Rectal smooth muscle tissue (tissue), 1 donor: ENCODE measurements around the gene PROX1.
A peak's percentile ranks its signal among the peaks of the same experiment; 100 is the strongest.

Experiments
- H3K27ac ChIP-seq: one replicate; pipeline ENCODE4 v1.7.0; 2013; ENCODE audit warnings: low read depth, low read length, inconsistent platforms
- H3K27me3 ChIP-seq: one replicate; pipeline ENCODE4 v1.7.0; 2013; ENCODE audit warnings: low read length; ENCODE audit not compliant: control insufficient read depth, insufficient read depth
- H3K36me3 ChIP-seq: one replicate; pipeline ENCODE4 v1.7.0; 2013; ENCODE audit warnings: low read length; ENCODE audit not compliant: control insufficient read depth, insufficient read depth
- H3K4me1 ChIP-seq: one replicate; pipeline ENCODE4 v1.7.0; 2013; ENCODE audit warnings: low read length; ENCODE audit not compliant: control insufficient read depth, insufficient read depth
- H3K4me3 ChIP-seq: one replicate; pipeline ENCODE4 v1.7.0; 2013; ENCODE audit warnings: low read length
- H3K9ac ChIP-seq: one replicate; pipeline ENCODE4 v1.7.0; 2013; ENCODE audit warnings: low read length

The PROX1 gene

DNA sequence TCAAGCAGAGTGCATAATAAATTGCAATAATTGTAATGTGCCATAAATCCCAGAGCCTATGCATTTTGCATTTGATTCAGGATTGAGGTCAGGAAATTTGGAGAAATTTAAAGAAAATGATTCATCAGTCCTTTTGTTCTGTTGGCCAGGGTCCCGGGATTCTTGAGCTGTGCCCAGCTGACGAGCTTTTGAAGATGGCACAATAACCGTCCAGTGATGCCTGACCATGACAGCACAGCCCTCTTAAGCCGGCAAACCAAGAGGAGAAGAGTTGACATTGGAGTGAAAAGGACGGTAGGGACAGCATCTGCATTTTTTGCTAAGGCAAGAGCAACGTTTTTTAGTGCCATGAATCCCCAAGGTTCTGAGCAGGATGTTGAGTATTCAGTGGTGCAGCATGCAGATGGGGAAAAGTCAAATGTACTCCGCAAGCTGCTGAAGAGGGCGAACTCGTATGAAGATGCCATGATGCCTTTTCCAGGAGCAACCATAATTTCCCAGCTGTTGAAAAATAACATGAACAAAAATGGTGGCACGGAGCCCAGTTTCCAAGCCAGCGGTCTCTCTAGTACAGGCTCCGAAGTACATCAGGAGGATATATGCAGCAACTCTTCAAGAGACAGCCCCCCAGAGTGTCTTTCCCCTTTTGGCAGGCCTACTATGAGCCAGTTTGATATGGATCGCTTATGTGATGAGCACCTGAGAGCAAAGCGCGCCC, 8.7 kb downstream of the PROX1 start:
- Histone ChIP-seq H3K36me3 (no peaks in the 10 kb centered on the region), H3K4me1 (no peaks in the 10 kb centered on the region), H3K27ac (no peak overlapping the region), H3K27me3 (no peaks in the 10 kb centered on the region), H3K4me3 (peak overlapping the region; percentile 1), H3K9ac (no peak overlapping the region)

DNA sequence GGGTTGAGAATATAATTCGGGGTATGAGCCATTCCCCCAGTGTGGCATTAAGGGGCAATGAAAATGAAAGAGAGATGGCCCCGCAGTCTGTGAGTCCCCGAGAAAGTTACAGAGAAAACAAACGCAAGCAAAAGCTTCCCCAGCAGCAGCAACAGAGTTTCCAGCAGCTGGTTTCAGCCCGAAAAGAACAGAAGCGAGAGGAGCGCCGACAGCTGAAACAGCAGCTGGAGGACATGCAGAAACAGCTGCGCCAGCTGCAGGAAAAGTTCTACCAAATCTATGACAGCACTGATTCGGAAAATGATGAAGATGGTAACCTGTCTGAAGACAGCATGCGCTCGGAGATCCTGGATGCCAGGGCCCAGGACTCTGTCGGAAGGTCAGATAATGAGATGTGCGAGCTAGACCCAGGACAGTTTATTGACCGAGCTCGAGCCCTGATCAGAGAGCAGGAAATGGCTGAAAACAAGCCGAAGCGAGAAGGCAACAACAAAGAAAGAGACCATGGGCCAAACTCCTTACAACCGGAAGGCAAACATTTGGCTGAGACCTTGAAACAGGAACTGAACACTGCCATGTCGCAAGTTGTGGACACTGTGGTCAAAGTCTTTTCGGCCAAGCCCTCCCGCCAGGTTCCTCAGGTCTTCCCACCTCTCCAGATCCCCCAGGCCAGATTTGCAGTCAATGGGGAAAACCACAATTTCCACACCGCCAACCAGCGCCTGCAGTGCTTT, 9.4 kb downstream of the PROX1 start:
- peak overlapping the region; percentile 1 for H3K4me3 ChIP-seq
- no peaks in the 10 kb centered on the region for H3K27me3 ChIP-seq
- H3K36me3 ChIP-seq, result no peaks in the 10 kb centered on the region
- H3K9ac ChIP-seq, result no peak overlapping the region
- H3K4me1 ChIP-seq, result peaks cover 2% of the 10 kb centered on the region
- no peak overlapping the region for H3K27ac ChIP-seq

DNA sequence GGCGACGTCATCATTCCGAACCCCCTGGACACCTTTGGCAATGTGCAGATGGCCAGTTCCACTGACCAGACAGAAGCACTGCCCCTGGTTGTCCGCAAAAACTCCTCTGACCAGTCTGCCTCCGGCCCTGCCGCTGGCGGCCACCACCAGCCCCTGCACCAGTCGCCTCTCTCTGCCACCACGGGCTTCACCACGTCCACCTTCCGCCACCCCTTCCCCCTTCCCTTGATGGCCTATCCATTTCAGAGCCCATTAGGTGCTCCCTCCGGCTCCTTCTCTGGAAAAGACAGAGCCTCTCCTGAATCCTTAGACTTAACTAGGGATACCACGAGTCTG, 10.0 kb downstream of the PROX1 start:
- H3K27me3 ChIP-seq, result no peaks in the 10 kb centered on the region
- no peak overlapping the region for H3K9ac ChIP-seq
- H3K4me3 ChIP-seq, result no peak overlapping the region
- no peaks in the 10 kb centered on the region for H3K36me3 ChIP-seq
- peaks cover 3% of the 10 kb centered on the region for H3K4me1 ChIP-seq
- no peak overlapping the region for H3K27ac ChIP-seq

DNA sequence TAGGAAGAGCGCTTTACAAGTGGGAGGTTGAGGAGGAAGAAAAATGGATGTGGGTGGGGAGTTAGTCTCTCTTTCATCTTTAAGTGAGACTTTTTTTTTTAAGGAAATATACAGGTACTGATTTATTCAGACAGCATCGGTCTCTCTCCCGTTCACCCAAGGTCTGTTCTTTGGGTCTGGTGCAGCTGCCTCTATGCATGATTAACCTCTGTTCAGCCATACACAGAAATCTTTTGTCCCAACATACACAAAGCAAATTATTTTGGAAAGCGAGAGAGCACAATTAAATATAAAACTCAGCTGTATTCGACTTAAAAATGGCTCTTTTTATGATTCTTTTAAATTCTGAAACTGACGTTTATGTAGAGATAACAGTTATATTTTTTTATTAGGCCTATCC, 11.0 kb downstream of the PROX1 start:
- no peak overlapping the region for H3K4me3 ChIP-seq
- no peaks in the 10 kb centered on the region for H3K27me3 ChIP-seq
- H3K4me1 ChIP-seq, result peaks cover 5% of the 10 kb centered on the region
- no peaks in the 10 kb centered on the region for H3K36me3 ChIP-seq
- H3K27ac ChIP-seq, result no peak overlapping the region
- no peak overlapping the region for H3K9ac ChIP-seq

DNA sequence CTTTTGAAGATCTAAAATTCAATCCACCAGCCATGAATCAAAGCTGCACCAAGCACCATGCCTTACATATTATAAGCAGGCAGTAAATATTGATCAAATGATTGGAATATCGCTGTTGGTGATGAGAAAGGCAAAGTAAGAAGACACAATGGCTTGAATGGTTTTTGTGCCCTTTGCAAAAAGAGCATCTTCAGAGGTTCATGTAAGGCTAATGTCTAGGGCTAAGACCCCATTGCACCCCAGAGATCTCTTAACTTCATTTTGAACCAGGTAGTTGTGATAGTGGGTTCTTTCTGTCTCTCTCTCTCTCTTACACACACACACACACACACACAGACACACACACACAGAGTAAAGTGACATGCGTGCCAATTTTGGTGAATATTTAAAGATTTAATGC, 12.0 kb downstream of the PROX1 start:
- Histone ChIP-seq H3K36me3 (no peaks in the 10 kb centered on the region), H3K27me3 (no peaks in the 10 kb centered on the region), H3K27ac (no peak overlapping the region), H3K4me3 (no peak overlapping the region), H3K9ac (no peak overlapping the region), H3K4me1 (peaks cover 5% of the 10 kb centered on the region)

DNA sequence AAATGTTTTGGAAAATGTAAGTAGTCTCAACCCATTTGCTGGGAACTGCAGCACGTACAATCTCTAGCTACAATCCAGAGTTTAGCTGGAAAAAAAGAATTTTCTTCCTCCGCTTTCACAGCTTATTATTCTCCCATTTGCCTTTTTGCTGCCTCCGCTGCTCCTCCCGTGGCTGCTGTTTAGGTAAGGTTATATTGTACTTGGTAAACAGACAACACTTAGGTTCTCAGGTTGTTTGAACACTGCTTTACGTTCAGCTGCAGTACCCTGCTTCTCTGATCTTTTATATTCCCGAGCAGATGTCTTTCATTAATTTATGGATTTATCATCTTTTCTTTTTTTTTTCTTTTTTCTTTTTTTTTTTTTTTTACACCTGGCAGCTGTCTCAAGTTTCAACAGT, 14.3 kb downstream of the PROX1 start:
- H3K4me3 ChIP-seq, result no peak overlapping the region
- H3K4me1 ChIP-seq, result peaks cover 5% of the 10 kb centered on the region
- H3K27me3 ChIP-seq, result no peaks in the 10 kb centered on the region
- H3K9ac ChIP-seq, result no peak overlapping the region
- no peak overlapping the region for H3K27ac ChIP-seq
- H3K36me3 ChIP-seq, result no peaks in the 10 kb centered on the region

DNA sequence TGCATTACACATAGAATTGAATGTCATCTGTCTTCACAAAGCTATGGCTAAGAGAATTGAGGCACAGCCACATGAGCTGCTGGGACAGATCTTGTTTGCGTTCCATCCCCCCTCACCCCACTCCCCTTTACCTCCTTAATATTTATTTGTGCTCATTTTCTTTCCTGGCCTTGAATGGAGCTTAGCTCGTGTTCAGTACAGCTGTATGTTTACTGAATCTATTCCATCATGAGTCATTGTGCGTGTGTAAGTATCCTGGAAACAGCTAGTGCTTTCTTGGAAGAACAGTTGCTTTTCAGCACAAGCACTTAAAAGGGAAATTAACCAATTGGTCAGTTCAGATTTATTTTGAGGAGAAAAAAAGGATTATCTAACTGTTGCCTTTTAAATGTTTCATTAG, 14.7 kb downstream of the PROX1 start:
- Histone ChIP-seq H3K9ac (no peak overlapping the region), H3K4me3 (no peak overlapping the region), H3K27ac (no peak overlapping the region), H3K4me1 (peaks cover 5% of the 10 kb centered on the region), H3K36me3 (no peaks in the 10 kb centered on the region), H3K27me3 (no peaks in the 10 kb centered on the region)

DNA sequence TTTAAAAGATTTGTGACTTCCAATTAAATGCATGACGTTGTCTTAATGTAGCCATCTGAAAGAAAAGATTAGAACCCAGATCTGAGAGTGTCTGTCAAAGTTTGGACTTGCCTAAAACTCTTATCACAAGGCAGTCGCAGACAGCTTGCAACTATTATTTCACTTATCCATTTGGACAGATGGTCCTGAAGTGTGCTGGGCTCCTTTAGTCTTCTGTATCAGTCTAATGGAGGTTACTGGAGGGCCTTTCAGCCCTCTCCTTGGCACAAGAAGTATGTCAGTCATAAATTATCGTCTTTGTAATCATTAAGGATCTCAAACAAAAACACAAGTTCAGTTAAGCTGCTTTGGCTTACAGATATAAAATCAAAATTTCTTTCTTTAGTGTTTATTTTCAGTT, 15.5 kb downstream of the PROX1 start:
- no peaks in the 10 kb centered on the region for H3K36me3 ChIP-seq
- H3K27ac ChIP-seq, result no peak overlapping the region
- peaks cover 5% of the 10 kb centered on the region for H3K4me1 ChIP-seq
- H3K9ac ChIP-seq, result no peak overlapping the region
- H3K27me3 ChIP-seq, result no peaks in the 10 kb centered on the region
- no peak overlapping the region for H3K4me3 ChIP-seq

DNA sequence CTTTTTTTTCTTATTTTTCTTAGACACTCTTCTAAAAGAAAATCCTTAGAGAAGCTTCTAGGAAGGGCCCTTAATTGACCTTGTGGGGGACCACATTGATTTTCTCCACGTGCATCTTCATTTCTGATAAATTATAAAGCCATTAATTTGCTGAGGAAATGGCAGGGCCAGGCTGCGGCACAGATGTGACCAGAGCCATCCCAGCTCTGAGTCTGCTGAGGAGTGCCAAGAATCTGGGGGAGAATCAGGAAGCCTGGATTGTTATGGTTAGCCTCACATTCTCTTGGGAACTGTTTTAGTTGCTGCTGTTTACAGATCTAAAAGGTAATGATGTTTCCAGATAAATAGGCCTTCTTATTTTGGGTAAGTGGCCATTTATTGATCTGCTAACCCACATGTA, 16.2 kb downstream of the PROX1 start:
- Histone ChIP-seq H3K36me3 (no peaks in the 10 kb centered on the region), H3K9ac (no peak overlapping the region), H3K4me1 (peaks cover 5% of the 10 kb centered on the region), H3K27me3 (no peaks in the 10 kb centered on the region), H3K4me3 (no peak overlapping the region), H3K27ac (no peak overlapping the region)

DNA sequence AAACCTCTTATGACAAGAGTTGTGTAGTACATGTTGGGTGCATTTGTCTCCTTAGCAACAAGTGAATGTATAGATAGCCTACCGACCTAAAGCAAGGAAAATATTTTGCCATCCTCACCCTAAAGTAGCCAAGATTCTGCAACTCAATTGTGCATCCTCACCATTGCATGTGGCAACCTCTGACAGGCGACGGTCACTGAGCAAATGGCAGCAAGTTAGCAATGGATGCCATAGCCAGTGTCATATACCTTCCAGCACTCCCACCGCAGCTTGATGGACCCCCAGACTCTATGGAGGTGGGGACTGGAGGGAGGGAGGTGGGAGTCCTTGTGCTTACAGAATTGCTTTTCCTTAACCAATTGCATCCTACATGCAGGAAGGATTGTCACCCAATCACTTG, 17.0 kb downstream of the PROX1 start:
- no peak overlapping the region for H3K27ac ChIP-seq

DNA sequence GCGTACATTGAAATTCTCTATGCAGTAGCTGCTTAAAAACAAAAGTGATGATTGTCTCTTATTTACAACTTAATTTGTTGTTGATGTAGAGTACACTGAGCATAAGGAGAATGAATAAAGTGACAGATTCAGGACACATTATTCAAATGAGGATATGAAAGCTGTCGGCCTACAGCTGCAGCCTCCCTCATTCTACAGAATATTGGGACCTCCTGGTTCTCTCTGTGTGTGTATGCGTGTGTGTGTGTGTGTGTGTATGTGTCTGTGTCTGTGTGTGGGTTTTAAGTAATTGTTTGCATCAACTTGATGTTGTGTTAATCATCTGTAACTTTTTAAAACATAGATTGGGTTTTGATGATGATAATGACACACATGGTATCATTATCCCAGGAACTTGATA, 17.9 kb downstream of the PROX1 start:
- Histone ChIP-seq H3K27ac (no peak overlapping the region), H3K4me3 (no peak overlapping the region), H3K4me1 (peaks cover 5% of the 10 kb centered on the region), H3K36me3 (no peaks in the 10 kb centered on the region), H3K27me3 (no peaks in the 10 kb centered on the region), H3K9ac (no peak overlapping the region)

More for the DNA sequence above, 17.0 kb downstream of the PROX1 start:
- Histone ChIP-seq H3K4me3 (no peak overlapping the region), H3K4me1 (peaks cover 5% of the 10 kb centered on the region), H3K27me3 (no peaks in the 10 kb centered on the region), H3K9ac (no peak overlapping the region), H3K36me3 (no peaks in the 10 kb centered on the region)

DNA sequence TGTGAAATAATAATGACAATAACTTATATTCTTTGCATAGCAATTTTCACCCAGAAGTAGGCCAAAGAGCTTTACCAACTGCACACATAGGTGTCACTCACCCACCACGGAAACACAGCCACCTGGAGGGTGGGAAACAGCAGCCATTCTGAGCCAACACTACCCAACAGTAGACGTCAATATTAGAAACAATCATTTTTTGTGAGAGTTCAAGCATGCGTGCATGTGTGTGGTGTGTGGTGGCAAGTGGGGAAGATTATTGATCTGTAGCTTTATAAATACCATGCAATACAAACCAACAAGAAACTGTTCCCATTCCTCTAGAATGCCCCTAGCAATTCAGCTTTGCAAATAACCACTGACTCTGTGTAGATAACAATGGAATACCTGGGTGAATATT, 19.1 kb downstream of the PROX1 start:
- Histone ChIP-seq H3K4me1 (peaks cover 5% of the 10 kb centered on the region), H3K27me3 (no peaks in the 10 kb centered on the region), H3K27ac (no peak overlapping the region), H3K9ac (no peak overlapping the region), H3K36me3 (no peaks in the 10 kb centered on the region), H3K4me3 (no peak overlapping the region)

DNA sequence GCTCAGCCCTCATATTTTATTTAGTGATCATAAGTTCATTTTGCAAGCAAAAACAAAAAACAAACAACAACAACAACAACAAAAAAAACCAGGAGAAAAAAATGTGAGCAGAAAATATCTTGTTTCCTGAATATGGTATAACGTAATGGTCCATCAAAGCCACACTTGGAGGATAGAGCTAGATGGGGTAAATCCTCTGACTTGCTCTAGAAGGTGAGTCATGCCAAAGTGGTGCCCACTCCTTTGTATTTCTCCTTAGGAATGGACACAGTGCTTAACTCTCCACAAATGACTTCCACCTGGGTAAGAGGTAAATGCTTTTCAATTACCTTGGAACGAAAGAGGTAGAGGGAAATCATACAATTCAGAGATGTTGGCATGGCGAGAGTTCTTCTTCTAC, 20.6 kb downstream of the PROX1 start:
- H3K4me1 ChIP-seq, result peaks cover 2% of the 10 kb centered on the region
- H3K27me3 ChIP-seq, result no peaks in the 10 kb centered on the region
- no peak overlapping the region for H3K4me3 ChIP-seq
- no peak overlapping the region for H3K9ac ChIP-seq
- H3K36me3 ChIP-seq, result no peaks in the 10 kb centered on the region
- H3K27ac ChIP-seq, result no peak overlapping the region
